Transverse colon (tissue), 4 donors: ENCODE data around the gene DTD1. TPM values are rescaled to one million over a fixed set of nuclear protein-coding genes. Genes with fewer than 3 reads are reported as not detected.

Experiments
- DNase-seq: peaks from one replicate; pipeline ENCODE4 v3.0.0-alpha.2; 2019
- H3K27ac ChIP-seq, 4 donors: fragments of 200-600 bp; sonication (generic); 2 replicates each; pipeline ENCODE4 v1.5.1; 2016 to 2018; ENCODE audit warnings: inconsistent platforms in 4 of 4
- H3K27me3 ChIP-seq: fragments of 200-600 bp; sonication (generic); 2 replicates; pipeline ENCODE4 v1.5.1; 2017; ENCODE audit warnings: inconsistent platforms
- H3K36me3 ChIP-seq, 4 donors: fragments of 200-600 bp; sonication (generic); 2 replicates each; pipeline ENCODE4 v1.5.1; 2017 to 2019; ENCODE audit warnings: inconsistent platforms in 4 of 4
- H3K4me1 ChIP-seq, 4 donors: fragments of 200-600 bp; sonication (generic); 2 replicates each; pipeline ENCODE4 v1.5.1; 2017 to 2020; ENCODE audit warnings: inconsistent platforms in 4 of 4
- H3K4me3 ChIP-seq, 4 donors: fragments of 200-600 bp; sonication (generic); 1 replicate in 1 of 4; 2 replicates in 3 of 4; pipeline versions ENCODE4 v1.5.1 to v1.6.1; 2017 to 2019; ENCODE audit warnings: inconsistent platforms in 4 of 4
- H3K9me3 ChIP-seq, 2 donors: fragments of 200-600 bp; sonication (generic); 2 replicates each; pipeline ENCODE4 v1.5.1; 2017 to 2019; ENCODE audit warnings: inconsistent platforms in 2 of 2
- EP300 ChIP-seq: sonication (generic); formaldehyde crosslinking; IDR thresholded peaks from one replicate; pipeline ENCODE4 v1.6.1; 2017; ENCODE audit warnings: antibody characterized with exemption, low read depth
- POLR2A ChIP-seq: fragments of 450-650 bp; IDR thresholded peaks from one replicate; pipeline ENCODE4 v1.6.1; 2016; ENCODE audit warnings: antibody characterized with exemption, mild to moderate bottlenecking, moderate library complexity
- POLR2AphosphoS5 ChIP-seq, 3 donors: sonication (generic); formaldehyde crosslinking; IDR thresholded peaks; one replicate each; pipeline ENCODE4 v1.6.1; 2016; ENCODE audit warnings: antibody characterized with exemption in 3 of 3
- WGBS, 2 donors: methylation state at CpG; one replicate each; pipeline ENCODE4 v1.1.5; 2018; ENCODE audit warnings: low coverage in 1 of 2; 5-methylcytosine and 5-hydroxymethylcytosine counted together
- in situ Hi-C, 4 donors: fragments of 200-750 bp; cut with MboI; loops; one replicate each; pipeline versions ENCODE4 v1.15.0 to v1.15.1; 2017; ENCODE audit warnings: low sequenced_read_pairs in 3 of 4, low pct_ligation_motif_present in 1 of 4, low pct_unique_long_range_greater_than_20kb in 1 of 4
- intact Hi-C: fragments of 100-400 bp; cut with DNase I; formaldehyde crosslinking; loops from one replicate; pipeline ENCODE4 v1.15.1; 2023; ENCODE audit warnings: low total_unique reads
- total RNA-seq, 4 donors: library from RNA; depleted of rRNA; stranded (reverse); fragments of >200 nt; gene quantifications; one replicate each; pipeline ENCODE4 v1.1.0, GENCODE V29; 2016
- TF ChIP-seq, protein P1 (sequence below), 5 experiments: fragments of 200-600 bp in 3 of 5; fragments of 450-650 bp in 2 of 5; sonication (generic) in 3 of 5; IDR thresholded peaks; 1 replicate in 2 of 5; 2 replicates in 3 of 5; pipeline ENCODE4 v1.5.1; 2016 to 2017; ENCODE audit warnings: antibody characterized with exemption in 5 of 5, inconsistent platforms in 3 of 5, mild to moderate bottlenecking in 2 of 5, moderate library complexity in 1 of 5

The DTD1 gene
- total RNA-seq, 4 donors from 2014 or later = 3.7 to 17.6 (median 9.8) TPM

- Histone ChIP-seq H3K36me3 (no peaks in the 10 kb centered on the region), H3K27ac (no peak overlapping the region), H3K4me1 (no peaks in the 10 kb centered on the region), H3K4me3 (no peak overlapping the region), H3K27me3 (no peaks in the 10 kb centered on the region), H3K9me3 (no peaks in the 10 kb centered on the region)
- in situ Hi-C loops (no loop called here), intact Hi-C loops (loop anchor here (5.0 kb wide), 1 partner anchor 1408 kb away; no protein-coding TSS in a partner anchor)
- TF ChIP-seq POLR2AphosphoS5 (IDR thresholded peaks at IDR 0.05) = no peak
- no peak for TF ChIP-seq EP300
- TF ChIP-seq, protein P1, sequence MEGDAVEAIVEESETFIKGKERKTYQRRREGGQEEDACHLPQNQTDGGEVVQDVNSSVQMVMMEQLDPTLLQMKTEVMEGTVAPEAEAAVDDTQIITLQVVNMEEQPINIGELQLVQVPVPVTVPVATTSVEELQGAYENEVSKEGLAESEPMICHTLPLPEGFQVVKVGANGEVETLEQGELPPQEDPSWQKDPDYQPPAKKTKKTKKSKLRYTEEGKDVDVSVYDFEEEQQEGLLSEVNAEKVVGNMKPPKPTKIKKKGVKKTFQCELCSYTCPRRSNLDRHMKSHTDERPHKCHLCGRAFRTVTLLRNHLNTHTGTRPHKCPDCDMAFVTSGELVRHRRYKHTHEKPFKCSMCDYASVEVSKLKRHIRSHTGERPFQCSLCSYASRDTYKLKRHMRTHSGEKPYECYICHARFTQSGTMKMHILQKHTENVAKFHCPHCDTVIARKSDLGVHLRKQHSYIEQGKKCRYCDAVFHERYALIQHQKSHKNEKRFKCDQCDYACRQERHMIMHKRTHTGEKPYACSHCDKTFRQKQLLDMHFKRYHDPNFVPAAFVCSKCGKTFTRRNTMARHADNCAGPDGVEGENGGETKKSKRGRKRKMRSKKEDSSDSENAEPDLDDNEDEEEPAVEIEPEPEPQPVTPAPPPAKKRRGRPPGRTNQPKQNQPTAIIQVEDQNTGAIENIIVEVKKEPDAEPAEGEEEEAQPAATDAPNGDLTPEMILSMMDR (IDR thresholded peaks at IDR 0.05) = no peak
- no peak for TF ChIP-seq POLR2A
- DNase-seq = no peak
- 76% methylated on average over 2 of the region's 2 CpGs; no CpG with 5 or more reads in 1 of the 2 donors for WGBS, 2 donors
Measured at GRCh38 chr20:18665135-18665534, 77.3 kb downstream of the DTD1 start.

DNA sequence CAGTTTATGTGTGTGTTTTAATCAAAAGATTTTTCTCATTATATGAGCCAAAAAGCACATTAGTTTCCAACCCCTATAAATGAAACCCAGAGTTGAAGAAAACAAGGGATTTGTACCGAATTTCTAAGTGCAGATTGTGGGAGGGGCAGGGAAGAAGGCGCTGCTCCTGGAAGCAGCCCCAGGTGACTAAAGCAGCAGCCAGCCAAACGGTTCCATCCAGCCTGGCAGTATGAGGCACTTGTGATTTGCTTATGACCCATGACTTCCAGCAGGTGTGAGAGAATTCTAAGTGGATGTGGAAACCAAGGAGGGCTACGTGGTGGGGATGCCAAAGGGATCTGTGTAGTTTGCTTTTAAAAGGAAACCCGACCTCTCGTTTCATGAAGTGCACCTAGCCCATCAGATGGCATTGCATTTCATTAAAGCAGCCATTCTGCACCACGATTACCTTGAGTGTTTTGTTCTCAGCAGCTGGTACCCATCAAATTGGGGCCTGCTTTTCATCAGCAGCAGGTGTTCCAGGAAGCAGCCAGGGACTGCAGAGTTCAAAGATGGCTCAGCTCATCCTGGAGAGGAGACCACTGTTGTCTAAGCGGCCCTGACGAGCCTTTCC, 79.1 kb downstream of the DTD1 start:
- Histone ChIP-seq H3K36me3 (no peaks in the 10 kb centered on the region), H3K4me3 (no peak overlapping the region), H3K27ac (peak overlapping the region in 1 of 4 donors; percentile 4), H3K4me1 (no peaks in the 10 kb centered on the region), H3K27me3 (no peaks in the 10 kb centered on the region), H3K9me3 (no peaks in the 10 kb centered on the region)
- intact Hi-C loops (loop anchor here (5.0 kb wide), 1 partner anchor 1410 kb away; no protein-coding TSS in a partner anchor), in situ Hi-C loops (no loop called here)
- 67 to 84% methylated on average over 3 to 9 of the region's 9 CpGs for WGBS, 2 donors
- DNase-seq = no peak
- TF ChIP-seq, protein P1 (IDR thresholded peaks at IDR 0.05) = no peak
- TF ChIP-seq POLR2AphosphoS5 (IDR thresholded peaks at IDR 0.05) = peak in 2 of 3 donors; percentile 29 to 76

- Histone ChIP-seq H3K27me3 (no peaks in the 10 kb centered on the region), H3K4me3 (no peak overlapping the region), H3K9me3 (no peaks in the 10 kb centered on the region), H3K4me1 (no peaks in the 10 kb centered on the region), H3K36me3 (no peaks in the 10 kb centered on the region), H3K27ac (peak overlapping the region in 2 of 4 donors; percentile 11)
- WGBS, 2 donors = 86 to 87% methylated on average over 7 to 15 of the region's 15 CpGs
- TF ChIP-seq, protein P1 (IDR thresholded peaks at IDR 0.05) = no peak
- no peak for TF ChIP-seq POLR2A
- TF ChIP-seq EP300 = no peak
- TF ChIP-seq POLR2AphosphoS5 (IDR thresholded peaks at IDR 0.05) = no peak
- in situ Hi-C loops = no loop called here
- DNase-seq = no peak
- intact Hi-C loops = loop anchor here (5.0 kb wide), 1 partner anchor 1412 kb away; no protein-coding TSS in a partner anchor
Measured at GRCh38 chr20:18669241-18670019, 81.6 kb downstream of the DTD1 start.

GRCh38 chr20:18671203-18671710, 83.4 kb downstream of the DTD1 start:
- Histone ChIP-seq H3K4me3 (no peak overlapping the region), H3K36me3 (no peaks in the 10 kb centered on the region), H3K9me3 (no peaks in the 10 kb centered on the region), H3K4me1 (no peaks in the 10 kb centered on the region), H3K27me3 (no peaks in the 10 kb centered on the region), H3K27ac (peak overlapping the region in 2 of 4 donors; percentile 2 to 19)
- in situ Hi-C loops = no loop called here
- intact Hi-C loops = no loop called here
- DNase-seq = no peak
- no peak for TF ChIP-seq POLR2AphosphoS5 (IDR thresholded peaks at IDR 0.05)
- TF ChIP-seq, protein P1 (IDR thresholded peaks at IDR 0.05) = no peak
- no peak for TF ChIP-seq POLR2A
- TF ChIP-seq EP300 = no peak
- 83 to 90% methylated on average over 3 of the region's 3 CpGs for WGBS, 2 donors
